ENCODE data around the gene HOXA10. TPM values are rescaled to one million over a fixed set of nuclear protein-coding genes. Genes with fewer than 3 reads are reported as not detected.

The HOXA10 gene
- total RNA-seq, 1 experiment from 2014 or later: not detected

GRCh38 chr7:27165996-27166530, 8.1 kb downstream of the HOXA10 start:
- CTCF ChIA-PET: interaction anchor here (0.6 kb wide), 1 partner anchor 345 kb away, joined by 3 read pairs; no protein-coding TSS in a partner anchor
- Histone ChIP-seq H3K9me3 (ENCODE audit: insufficient read depth, low read depth) (no peaks in the 10 kb centered on the region), H3K36me3 (ENCODE audit: low read depth) (no peaks in the 10 kb centered on the region), H2AFZ (no peak overlapping the region), H3K4me2 (no peak overlapping the region), H3K27ac (no peak overlapping the region), H3K27me3 (ENCODE audit: insufficient read depth, low read depth) (no peaks in the 10 kb centered on the region), H3K4me3 (no peak overlapping the region), H4K20me1 (ENCODE audit: insufficient read depth) (no peaks in the 10 kb centered on the region), H3K79me2 (ENCODE audit: low read depth) (no peaks in the 10 kb centered on the region), H3K4me1 (replicated peaks; ENCODE audit: insufficient read depth) (peaks cover 19% of the 10 kb centered on the region), H3K9me2 (ENCODE audit: insufficient read depth) (no peaks in the 10 kb centered on the region), H3F3A (ENCODE audit: insufficient read depth, low read depth) (peaks cover 34% of the 10 kb centered on the region)
- POLR2A ChIA-PET (ENCODE audit: unreplicated experiment): interaction anchor here (0.5 kb wide), 1 partner anchor 333 kb away, joined by 7 read pairs; no protein-coding TSS in a partner anchor
- intact Hi-C loops (cut with micrococcal nuclease; ENCODE audit: unreplicated experiment): loop anchor here (10.0 kb wide), 1 partner anchor 929 kb away; no protein-coding TSS in a partner anchor
- no peak for DNase-seq
- TF ChIP-seq EZH2 (IDR thresholded peaks at IDR 0.05; ENCODE audit: low read depth): no peak
- TF ChIP-seq CTCF (conservative IDR thresholded peaks at IDR 0.05): no peak
- BruUV-seq (replicated peaks): no TSS peak

GRCh38 chr7:27165089-27165995, 8.8 kb downstream of the HOXA10 start, which contains the start of gene HOXA9:
TSS of gene HOXA9 (minus strand) at chr7:27165537. CDS start at chr7:27165457, 80 bp downstream.
- no peak for TF ChIP-seq EZH2 (IDR thresholded peaks at IDR 0.05; ENCODE audit: low read depth)
- no peak for TF ChIP-seq CTCF (conservative IDR thresholded peaks at IDR 0.05)
- H3K27me3 ChIP-seq (ENCODE audit: insufficient read depth, low read depth): no peaks in the 10 kb centered on the region
- ChIA-PET CTCF (no interaction called here), POLR2A (ENCODE audit: unreplicated experiment) (interaction anchor here (0.5 kb wide), 1 partner anchor 333 kb away, joined by 7 read pairs; no protein-coding TSS in a partner anchor)
- no peaks in the 10 kb centered on the region for H3K79me2 ChIP-seq (ENCODE audit: low read depth)
- DNase-seq: no peak
- no peak within 1 kb of the TSS for H3K4me2 ChIP-seq
- no peaks in the 10 kb centered on the region for H3K9me3 ChIP-seq (ENCODE audit: insufficient read depth, low read depth)
- no peaks in the 10 kb centered on the region for H3K9me2 ChIP-seq (ENCODE audit: insufficient read depth)
- H3K4me1 ChIP-seq (replicated peaks; ENCODE audit: insufficient read depth): peaks cover 14% of the 10 kb centered on the region
- no peaks in the 10 kb centered on the region for H3K36me3 ChIP-seq (ENCODE audit: low read depth)
- no peaks in the 10 kb centered on the region for H4K20me1 ChIP-seq (ENCODE audit: insufficient read depth)
- BruUV-seq (replicated peaks): no TSS peak
- H3F3A ChIP-seq (ENCODE audit: insufficient read depth, low read depth): peaks cover 28% of the 10 kb centered on the region
- no peak within 1 kb of the TSS for H3K27ac ChIP-seq
- no peak within 1 kb of the TSS for H3K4me3 ChIP-seq
- no peak within 1 kb of the TSS for H2AFZ ChIP-seq
- intact Hi-C loops (cut with micrococcal nuclease; ENCODE audit: unreplicated experiment): loop anchor here (10.0 kb wide), 1 partner anchor 929 kb away; no protein-coding TSS in a partner anchor

- CTCF ChIA-PET: no interaction called here
- no peak overlapping the region for H3K27ac ChIP-seq
- no peak overlapping the region for H3K4me2 ChIP-seq
- no peak overlapping the region for H2AFZ ChIP-seq
- no peaks in the 10 kb centered on the region for H3K9me2 ChIP-seq (ENCODE audit: insufficient read depth)
- no peaks in the 10 kb centered on the region for H4K20me1 ChIP-seq (ENCODE audit: insufficient read depth)
- no peaks in the 10 kb centered on the region for H3K79me2 ChIP-seq (ENCODE audit: low read depth)
- H3K4me1 ChIP-seq (replicated peaks; ENCODE audit: insufficient read depth): 0 out of 2 replicates have a peak, but pooled peaks cover 11% of the 10 kb centered on the region
- intact Hi-C loops (cut with micrococcal nuclease; ENCODE audit: unreplicated experiment): loop anchor here (5.0 to 10.0 kb wide), 3 partner anchors 930 to 1597 kb away; no protein-coding TSS in a partner anchor
- TF ChIP-seq CTCF (conservative IDR thresholded peaks at IDR 0.05): no peak
- TF ChIP-seq EZH2 (IDR thresholded peaks at IDR 0.05; ENCODE audit: low read depth): no peak
- no peaks in the 10 kb centered on the region for H3K27me3 ChIP-seq (ENCODE audit: insufficient read depth, low read depth)
- BruUV-seq (replicated peaks): no TSS peak
- H3K36me3 ChIP-seq (ENCODE audit: low read depth): no peaks in the 10 kb centered on the region
- H3K9me3 ChIP-seq (ENCODE audit: insufficient read depth, low read depth): no peaks in the 10 kb centered on the region
- DNase-seq: no peak
- H3K4me3 ChIP-seq: no peak overlapping the region
- POLR2A ChIA-PET (ENCODE audit: unreplicated experiment): no interaction called here
- peaks cover 28% of the 10 kb centered on the region for H3F3A ChIP-seq (ENCODE audit: insufficient read depth, low read depth)
Measured at GRCh38 chr7:27164367-27165088, 9.6 kb downstream of the HOXA10 start.
